ENCODE measurements around the gene GNA14.
"Not testable (repeated sequence)": the region's sequence is repeated elsewhere in the genome, so short reads cannot be mapped to it uniquely, and the experiment has no call there.

Gene GNA14

DNA sequence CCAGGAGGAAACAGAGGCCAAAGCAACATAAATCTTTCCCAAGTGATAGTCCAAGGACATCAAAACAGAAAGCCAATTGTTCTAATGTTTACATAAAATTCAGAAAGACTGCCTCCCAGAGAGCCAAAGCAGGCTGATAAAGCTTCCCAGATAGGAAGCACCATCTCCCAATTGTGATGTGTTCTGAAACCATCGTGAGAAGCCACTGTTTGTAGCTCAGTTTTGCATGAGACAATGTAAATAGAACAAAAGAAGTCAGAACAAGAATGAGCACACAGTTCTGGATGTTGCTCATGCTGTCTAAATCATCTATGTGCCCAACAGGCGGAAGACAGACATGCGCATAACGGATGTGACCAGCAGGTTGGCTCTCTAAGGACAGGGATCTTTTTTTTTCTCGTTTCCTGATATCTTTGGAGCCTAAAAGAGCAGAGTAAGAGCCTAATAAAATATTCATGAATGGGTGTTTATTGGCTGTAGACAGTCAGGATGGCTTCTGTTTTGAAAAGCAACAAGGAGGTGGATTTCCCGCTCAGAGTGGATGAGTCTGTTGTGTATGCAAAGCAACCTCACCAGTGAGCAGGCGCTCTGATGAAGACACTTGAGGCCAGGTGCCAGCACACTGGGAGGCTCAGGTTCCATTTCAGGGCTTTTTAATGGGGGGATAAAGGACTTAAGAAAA lies 113.6 kb downstream of the GNA14 start:
- DNase-seq (ENCODE audit: low read depth in 3 of 3), result no peak

DNA sequence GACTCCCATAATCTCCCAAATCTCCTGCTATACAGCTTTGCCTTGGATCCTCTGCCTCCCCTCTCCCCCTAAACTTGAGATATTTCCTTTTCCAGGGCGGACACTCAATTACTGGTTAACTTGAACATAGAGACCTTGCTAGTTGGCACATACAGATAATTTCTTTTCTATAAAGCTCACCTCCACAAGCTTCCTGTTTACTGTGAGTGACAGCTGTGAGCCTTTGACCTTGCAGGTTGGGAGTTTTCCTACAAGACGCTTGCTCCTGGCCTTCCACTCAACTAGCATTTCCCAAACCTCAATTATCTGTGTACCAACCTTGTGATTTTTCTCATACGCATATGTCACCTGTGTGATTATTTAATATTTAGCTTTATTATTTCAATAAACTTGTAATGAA lies 114.5 kb downstream of the GNA14 start:
- no peak for DNase-seq (ENCODE audit: low read depth in 3 of 3)

DNA sequence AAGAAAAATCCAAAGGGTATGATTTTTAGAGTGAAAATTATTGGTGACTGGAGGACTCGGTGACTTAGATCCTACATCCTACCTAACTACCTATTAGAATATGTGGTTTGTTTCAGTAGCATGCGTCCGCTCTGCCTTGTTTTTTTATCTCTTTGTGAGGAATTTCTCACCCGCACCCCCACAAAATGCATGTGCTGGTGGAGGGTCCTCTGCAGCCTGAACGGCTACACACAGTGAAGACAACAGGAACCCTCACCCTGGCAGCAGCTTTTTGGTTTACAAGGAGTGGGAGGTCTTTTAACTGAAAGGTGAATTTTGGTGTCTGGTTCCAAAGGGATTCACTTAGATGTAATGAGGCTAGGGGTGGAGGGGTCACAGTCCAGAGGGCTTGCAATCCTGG lies 115.5 kb downstream of the GNA14 start:
- DNase-seq (ENCODE audit: low read depth in 3 of 3), result no peak

DNA sequence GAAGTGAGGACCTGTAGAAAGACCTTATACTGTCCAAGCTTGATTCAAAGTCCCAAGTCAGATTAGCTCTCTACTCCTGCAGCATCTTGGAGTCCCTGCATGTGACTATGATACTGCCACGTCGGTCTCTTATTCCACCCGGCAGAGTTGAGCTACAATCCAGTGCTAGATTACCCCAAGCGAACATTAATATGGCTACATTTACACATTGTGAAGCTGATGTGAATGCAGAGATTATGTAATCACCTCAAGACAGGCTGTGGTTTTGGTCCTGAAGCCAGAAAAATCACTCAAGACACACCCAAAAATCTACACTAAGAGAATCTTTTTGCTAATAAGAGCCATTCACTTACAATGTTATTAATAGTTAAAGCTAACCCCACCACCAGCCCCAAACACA lies 116.7 kb downstream of the GNA14 start:
- DNase-seq (ENCODE audit: low read depth in 3 of 3), result no peak

DNA sequence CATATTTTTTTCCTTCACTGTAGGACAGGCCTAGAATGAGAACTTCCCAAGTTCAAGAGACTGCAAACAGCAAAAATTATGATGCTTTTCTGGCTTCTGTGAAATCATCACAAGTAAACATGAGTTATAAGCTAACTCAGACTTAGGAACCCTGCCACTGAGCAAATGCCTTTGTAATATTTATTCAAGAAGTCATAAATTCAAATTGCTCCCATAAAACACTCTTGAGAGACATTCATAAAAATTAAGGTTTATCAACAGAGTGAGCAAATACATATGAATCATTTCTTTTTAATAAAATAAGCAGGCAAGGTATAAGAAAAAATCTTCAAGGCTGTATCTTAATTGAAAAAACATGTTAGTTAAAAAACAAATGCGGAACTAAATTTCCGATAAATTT lies 124.2 kb downstream of the GNA14 start:
- DNase-seq (ENCODE audit: low read depth in 3 of 3), result no peak

DNA sequence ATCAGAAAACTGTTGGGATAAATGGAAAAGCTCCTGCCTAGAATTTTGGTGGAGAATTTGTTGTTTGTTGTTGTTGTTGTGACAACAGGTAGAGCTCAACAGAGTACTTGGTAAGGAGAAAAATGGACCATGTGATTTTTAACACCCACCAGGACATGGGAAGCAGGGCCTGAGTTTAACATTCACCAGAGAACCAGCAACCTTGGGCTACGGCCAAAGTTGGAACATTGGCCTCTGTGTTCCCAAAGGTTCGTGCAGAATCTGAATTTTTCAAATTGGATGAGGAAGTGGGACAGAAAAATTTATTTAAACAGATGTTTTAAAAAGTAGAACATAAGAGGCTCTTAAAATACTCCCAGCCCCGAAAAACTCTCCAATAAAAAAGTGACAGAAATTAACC lies 127.0 kb downstream of the GNA14 start:
- no peak for DNase-seq (ENCODE audit: low read depth in 3 of 3)

DNA sequence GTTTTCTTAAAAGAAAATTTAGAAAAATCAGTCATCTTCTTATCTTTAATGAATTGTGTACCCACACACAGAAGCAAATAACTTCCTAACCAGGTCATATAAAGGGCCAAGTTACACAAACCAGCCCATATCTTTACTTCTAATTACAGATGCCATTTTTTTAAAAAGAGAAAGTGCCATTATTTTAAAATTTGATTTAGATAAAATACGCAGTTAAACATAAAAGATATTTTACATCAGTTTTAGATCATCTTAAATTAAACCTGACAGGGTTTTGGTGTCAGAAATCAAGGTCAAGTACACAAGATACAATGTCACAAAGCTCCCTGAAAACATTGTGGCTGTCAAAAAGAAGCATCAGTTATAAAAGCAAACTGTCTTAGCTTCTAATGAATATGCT lies 129.4 kb downstream of the GNA14 start:
- DNase-seq (ENCODE audit: low read depth in 3 of 3), result no peak

DNA sequence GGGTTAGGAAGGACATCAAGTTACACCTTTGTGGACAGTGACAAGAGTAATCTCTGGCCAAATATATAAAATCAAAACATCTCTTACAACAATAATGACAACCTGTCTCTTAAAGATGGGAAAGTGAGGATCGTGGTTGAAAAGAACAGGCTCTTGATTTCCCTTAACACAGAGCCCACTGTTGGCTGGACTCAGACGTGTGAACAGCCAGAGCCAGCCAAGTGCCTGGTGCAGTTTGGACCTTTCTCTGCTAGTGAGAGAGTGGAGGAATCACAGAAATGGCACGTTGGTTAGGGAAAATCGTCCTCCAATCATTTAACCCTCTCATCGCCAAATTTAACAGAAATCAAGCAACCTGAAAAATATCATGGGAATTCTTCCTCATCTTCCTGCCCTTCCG lies 131.3 kb downstream of the GNA14 start:
- DNase-seq (ENCODE audit: low read depth in 3 of 3), result no peak

DNA sequence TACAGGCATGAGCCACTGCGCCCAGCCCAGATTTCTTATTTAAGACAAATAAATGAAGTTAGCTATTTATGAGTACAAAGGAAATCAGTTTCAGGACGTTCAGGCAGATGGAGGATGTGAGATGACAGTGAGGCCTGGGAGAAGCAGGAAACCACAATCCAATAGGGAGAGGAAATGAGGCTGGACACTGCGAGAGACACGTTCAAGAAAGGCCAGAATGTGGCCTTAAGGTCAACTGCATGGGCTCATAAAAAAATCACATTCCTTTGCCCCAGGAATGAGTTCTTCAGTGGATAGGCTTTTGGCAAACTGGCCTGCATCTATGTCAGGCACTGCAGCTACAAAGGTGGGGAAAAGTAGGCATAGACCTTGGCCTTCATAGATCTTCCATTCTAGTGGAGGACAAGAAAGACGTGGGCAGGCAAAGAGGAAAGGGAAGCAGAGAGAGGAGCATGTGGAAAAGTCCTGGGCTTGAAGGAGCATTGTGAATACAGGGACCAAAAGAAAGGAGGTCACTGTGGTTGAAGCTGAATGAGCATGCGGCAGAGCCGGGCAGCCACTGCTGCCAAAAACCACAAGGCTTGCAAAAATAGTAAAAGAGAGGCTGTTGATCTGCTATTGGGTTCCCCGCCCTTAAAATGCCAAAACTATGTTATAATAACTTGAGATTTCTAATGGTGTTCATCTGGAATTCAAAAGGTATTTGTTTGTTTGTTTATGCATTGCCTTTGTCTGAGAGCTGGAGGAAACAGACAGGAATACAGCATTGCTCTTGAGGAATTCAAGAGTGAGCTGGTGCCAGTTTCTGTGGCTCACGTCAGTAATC lies 133.0 kb downstream of the GNA14 start:
- DNase-seq (ENCODE audit: low read depth in 3 of 3), result no peak

DNA sequence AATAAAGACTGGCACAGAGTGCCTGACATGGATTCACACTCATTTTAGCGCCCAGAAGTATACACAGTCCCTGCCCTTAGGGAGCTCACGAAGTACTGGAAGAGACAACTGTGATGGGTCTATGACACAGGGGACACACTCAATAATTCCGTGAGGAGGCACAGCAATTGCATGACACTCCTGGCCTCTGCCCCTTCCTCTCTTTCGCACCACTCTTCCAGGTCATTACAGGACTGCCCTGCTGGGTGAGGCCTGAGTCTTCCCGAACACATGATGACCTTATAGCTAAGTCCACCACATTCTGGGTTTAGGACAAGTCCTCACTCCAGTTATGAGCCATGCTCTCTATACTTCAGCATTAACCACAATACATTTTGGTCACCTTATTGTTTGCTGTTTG lies 134.7 kb downstream of the GNA14 start:
- DNase-seq (ENCODE audit: low read depth in 3 of 3), result no peak

DNA sequence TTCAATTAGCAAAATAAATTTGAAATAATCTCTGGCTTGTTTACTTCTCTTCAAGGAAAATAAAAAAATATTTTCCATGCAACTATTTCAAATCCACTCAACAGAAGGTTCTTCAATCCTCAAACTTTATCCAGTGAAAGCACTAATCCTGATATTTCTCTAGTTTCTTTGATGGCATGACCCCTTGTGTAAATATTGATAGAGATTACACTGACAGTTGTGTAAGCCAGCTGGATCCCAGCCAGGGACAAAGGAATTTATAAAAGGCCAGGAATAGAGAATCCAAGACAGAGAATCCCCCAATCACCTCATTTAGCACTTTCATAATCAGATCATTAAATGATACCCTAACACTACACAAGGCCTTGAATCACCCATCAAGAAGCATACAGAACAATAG lies 135.2 kb downstream of the GNA14 start:
- DNase-seq (ENCODE audit: low read depth in 3 of 3), result no peak

DNA sequence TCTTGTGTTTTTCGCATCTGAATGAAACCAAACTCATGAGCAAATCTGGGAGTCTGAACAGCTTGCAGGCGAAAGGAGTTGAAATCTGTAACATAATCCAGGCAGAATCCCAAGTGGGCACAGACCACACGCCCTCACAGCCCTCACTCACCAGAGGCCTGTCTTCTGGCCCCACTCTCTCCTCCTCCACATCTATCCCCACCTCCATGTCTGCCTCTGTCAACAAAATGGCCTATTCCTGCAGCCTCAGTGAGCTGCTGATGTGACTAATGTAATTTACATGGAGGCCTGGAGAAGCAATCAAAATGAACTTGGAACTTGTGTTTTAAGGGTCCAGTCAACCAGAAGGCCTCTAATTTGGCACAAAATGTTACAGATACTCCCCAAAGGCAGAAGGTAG lies 136.6 kb downstream of the GNA14 start:
- DNase-seq (ENCODE audit: low read depth in 3 of 3), result no peak

DNA sequence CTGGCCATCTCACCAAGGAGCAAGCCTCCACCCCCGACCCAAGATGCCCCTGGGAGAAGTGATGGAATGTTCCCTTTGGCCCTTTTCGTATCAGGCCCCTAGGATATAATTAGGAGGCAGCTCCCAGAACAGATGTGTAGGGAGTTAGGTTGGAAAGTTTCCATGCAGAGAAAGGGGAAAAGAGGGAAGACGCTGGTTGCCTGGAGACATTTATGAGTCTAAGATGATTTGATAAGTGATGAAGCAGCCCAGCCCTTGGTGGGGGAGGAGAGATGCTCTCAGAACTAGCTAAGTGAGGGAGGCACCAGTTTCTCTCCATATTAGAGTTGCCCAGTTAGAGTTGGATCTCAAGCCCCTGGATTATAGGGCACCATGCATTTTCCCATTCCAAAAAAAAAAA lies 137.5 kb downstream of the GNA14 start:
- no peak for DNase-seq (ENCODE audit: low read depth in 3 of 3)

DNA sequence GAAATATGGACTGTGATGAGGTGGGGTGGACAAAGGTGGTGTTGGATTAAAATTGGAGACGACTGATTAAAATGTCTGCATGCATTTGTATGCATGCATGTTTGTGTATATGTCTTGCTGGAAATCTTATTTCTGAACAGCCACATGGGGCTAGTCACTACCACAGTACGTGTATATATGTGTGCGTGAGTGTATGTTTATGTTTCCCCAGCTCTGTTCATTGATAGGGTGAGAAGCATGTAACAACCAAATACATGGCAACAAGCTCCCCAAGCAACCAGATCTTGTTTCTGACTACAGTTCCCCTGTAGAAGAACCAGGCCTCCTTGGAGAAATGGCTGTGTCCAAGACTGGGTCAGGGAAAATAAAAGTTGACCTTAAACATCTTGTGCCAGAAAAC lies 139.7 kb downstream of the GNA14 start:
- DNase-seq (ENCODE audit: low read depth in 3 of 3), result no peak

DNA sequence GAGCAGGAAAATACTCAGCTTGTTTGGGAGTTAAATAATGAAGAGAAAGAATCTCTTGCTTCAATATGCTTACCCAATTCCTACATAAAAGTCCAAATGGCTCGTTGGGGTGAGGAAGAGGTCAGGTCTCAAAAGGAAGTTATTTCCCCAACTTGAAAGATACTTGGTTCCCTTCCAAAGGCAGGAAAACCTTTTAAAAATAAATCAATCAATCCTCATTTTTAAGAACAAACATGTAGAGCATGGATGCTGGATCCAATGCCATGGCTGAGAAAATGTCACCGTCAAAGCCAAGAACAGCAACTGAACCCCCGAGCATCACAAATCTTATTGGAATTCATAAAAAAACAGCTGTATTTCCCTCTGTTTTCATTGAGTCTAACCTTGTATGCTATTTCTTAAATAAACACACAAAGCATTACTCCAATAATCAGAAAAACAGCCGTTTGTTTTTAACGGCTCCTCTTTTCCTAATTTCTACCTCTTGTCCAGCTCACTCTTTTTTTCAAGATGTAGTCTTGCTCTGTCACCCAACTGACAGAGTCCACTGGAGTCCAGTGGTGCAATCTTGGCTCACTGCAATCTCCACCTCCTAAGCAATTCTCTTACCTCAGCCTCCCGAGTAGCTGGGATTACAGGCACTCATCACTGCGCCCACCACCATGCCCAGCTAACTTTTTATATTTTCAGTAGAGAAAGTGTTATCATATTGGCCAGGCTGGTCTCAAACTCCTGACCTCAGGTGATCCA lies 140.7 kb downstream of the GNA14 start:
- DNase-seq (ENCODE audit: low read depth in 3 of 3), result no peak

DNA sequence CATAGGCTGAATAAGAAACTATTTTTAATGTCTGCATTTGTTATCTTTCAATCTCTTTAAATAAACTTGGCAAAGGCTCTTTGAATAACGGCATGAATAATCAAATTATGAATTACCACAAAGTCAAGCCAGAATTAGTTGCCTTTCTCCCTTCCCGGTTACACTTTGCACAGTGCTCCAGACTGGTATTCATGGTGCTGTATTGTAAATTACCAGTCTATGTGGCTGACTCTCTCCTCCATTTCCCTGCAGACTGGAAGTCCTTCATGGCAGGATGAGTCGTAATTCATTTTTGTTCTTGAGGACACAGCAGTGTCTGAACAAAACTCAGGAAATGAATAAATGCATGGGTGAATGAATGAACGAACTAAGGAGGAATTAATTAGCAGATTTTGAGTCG lies 142.9 kb downstream of the GNA14 start:
- no peak for DNase-seq (ENCODE audit: low read depth in 3 of 3)

DNA sequence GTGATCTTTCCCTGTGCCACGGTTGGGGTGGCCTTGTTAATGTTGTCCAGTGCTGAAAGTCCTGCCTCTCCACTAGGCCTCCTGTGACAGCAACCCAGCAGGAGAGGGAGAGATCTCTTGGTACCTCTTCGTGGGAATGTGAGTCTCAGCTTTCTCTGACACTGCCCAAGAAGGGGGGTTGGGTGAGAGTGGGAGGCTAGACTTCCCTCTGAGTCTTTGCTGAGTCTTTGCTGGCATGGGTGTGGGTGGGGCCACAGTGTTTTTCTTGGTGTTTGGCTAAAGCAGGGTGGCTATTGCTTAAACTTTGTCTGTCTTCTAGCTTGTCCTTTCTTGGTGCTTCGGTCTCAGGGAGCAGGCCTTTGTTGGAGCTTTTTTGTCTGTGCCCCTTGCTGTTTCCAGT lies 145.6 kb downstream of the GNA14 start:
- no peak for DNase-seq (ENCODE audit: low read depth in 3 of 3)

DNA sequence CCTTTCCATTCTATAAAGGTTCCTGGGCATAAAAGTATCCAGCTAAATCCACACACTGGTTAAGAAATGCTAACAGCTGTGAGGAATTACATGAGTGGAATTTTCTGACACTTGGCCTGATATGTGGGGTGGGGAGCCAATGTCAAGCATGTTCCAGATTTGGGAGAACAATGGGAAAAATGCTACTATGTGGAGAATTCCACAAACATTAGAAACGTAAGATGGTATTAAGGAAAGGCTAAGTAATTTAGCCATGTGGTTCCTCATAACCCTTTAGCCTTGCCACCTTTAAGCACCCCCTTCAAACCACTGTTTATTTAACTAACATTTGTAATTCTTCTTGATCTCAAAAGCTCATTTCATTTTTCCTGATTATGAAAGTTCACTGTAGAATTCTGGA lies 149.2 kb downstream of the GNA14 start:
- no peak for DNase-seq (ENCODE audit: low read depth in 3 of 3)

DNA sequence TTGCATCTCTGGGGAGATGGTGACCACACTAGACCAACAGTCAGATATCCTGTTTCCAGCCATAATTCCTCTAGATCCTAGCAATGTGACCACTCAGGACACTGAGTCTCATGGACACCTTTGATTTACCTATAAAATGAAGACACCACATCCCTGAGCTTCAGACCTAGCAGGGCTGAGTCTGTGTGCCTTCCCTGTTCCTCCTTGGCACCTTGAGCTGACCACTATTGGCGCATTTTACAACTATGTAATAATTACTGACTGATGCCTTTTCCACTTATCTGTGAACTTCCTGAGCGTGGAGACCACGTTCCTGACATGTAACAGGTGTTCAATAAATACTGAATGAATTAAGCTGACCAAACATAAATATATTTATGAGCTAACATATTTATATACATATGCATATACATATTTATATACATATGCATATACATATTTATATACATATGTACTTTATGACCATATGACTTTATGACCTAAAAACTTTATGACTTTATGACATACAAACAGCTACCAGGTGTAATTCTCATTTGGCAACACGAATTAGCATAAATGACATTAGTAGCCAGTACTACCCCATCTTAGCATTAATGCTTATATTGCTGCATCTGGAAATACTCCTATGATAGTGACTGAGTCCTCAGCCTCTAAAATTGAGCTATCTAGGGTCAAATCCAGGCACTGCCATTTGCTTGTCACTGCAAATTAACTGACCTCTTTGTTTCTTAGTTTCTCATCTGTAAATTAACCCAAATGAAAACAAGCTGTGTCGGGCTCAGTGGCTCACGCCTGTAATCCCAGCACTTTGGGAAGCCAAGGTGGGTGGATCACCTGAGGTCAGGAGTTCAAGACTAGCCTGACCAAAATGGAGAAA lies 150.6 kb downstream of the GNA14 start:
- DNase-seq (ENCODE audit: low read depth in 3 of 3), result no peak

DNA sequence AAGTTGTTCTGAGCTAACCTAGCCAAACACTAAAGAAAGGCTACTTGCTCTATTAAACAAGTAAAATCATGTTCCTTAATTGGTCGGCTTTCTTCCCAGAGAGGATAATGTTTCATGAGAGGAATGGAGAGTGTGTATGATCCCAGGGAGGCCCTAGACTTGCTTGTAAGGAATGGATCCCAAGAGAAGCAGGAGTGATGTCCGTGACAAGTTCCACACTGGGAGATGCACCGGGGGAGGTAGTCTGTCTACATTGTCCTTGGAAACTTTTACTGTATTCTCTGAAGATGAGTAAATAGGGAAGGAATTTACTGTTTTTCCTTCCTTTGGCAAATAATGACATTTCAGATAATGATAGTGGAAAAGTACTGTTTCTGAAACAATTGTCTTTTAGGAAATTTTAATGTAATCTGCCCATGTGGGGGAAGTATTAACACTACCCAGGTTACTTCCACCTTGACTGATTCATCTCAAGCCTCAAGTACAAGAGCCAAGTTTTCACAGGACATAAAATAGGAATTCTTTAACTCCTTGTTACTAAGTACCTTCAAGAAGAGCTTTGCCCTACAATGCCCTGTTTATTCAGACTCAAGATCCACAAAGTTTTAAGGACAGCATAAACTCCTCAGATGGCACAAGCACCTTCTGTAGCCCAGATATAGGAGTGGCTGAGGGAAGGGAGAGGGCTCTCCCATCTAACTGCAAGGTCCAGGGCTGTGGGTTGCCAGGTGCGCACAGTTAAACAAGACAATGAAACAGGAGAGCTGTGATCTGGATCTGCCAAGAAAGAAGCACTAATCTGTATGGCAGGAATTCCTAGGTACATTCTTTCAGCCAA lies 152.1 kb downstream of the GNA14 start:
- no peak for DNase-seq (ENCODE audit: low read depth in 3 of 3)

DNA sequence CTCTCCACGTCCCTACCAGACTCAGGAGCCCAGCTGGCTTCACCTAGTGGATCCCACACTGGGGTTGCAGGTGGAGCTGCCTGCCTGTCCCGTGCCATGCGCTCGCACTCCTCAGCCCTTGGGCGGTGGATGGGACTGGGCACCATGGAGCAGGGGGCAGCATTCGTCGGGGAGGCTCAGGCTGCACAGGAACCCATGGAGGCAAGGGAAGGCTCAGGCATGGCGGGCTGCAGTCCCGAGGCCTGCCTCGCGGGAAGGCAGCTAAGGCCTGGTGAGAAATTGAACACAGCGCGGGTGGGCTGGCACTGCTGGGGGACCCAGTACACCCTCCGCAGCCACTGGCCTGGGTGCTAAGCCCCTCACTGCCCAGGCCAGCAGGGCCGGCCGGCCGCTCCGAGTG lies 157.8 kb downstream of the GNA14 start:
- DNase-seq (ENCODE audit: low read depth in 3 of 3), result not testable (repeated sequence)

Measured in stimulated activated CD4-positive, alpha-beta T cell treated with anti-CD3 and anti-CD28 coated beads, TNF-alpha, amount 100 ng/mL, for 48 hours (primary cell).